GM21576 (cell line): ENCODE data around the gene NOTCH1.
"Not testable (repeated sequence)": the region's sequence is repeated elsewhere in the genome, so short reads cannot be mapped to it uniquely, and the experiment has no call there.

Source experiments
- ATAC-seq: cut with Tn5 transposase; IDR thresholded peaks from one replicate; pipeline ENCODE4 v1.9.1; 2021; ENCODE audit warnings: mild to moderate bottlenecking, moderate library complexity; ENCODE audit not compliant: unreplicated experiment

The NOTCH1 gene

DNA sequence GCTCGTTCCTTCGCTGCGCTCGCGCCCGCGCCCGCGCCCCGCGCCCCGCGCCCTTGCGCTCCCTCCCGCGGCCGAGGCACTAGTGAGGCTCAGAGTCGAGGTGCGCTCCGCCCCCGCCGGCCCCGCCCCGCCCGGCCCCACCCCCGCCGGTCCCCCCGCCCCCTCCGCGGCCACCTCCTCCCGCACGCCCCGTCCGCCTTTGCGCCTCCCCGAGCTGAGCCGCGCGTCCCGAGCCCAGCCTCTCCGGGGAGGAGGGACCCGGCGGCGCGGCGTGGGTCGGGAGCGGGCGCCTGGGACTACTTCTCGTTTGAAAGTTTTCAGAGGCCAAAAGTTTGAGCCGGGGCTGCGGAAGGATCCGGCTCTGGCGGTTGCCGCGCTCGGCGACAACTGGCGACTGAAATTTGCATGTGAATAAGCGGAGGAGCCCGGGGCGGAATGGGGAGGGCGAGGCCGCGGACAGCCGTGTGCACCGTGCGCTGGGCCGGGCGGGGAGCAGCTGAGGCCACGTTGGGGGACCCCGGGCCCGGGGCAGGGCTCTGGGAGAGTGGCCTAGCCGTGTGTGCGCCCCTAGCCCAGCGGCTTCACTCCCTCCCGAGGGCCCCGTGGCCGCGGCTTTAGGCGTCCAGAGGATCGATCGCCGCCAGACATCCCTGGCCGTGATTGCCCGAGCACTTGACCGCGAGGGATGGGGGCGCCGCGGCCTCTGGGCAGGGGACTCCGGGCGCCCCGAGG is at the start of gene NOTCH1:
Gene NOTCH1, minus strand, starts transcription at position 84 of the 732 bp plus-strand sequence. CDS start 262 bp downstream, outside the sequence.
- ATAC-seq = peak; percentile 60

DNA sequence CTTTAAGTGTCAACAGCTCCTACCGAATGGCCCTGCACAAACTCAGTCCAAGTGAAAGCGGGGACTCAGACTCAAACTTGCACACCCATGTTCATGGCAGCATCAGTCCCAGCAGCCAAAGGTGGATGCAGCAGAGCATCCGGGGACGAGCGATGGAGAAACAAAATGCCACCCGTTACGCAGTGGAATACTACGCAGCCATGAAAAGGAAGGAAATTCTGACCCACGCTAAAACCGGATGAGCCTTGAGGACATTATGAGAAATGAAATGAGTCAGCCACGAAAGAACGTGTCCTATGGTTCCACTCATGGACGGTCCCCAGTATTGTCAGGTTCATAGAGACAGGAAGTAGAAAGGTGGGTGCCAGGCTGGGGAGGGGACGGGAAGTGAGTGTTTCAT is 48.6 kb upstream of the NOTCH1 start:
- no peak for ATAC-seq

DNA sequence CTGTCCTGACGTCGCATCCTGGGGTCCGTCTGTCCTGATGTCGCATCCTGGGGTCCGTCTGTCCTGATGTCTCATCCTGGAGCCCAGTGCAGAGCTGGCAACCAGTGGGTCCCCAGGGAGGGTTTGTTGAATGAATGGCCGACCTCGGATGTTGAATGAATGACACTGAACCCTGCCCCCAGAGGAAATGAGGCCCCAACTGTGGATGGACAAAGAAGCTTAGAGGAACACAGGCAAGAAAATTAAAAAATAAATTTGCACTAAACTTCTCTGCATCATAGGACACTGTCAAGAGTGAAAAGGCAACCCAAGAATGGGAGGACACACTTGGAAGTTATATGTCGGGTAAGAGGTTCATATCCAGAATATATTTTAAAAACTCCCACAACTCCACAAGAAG is 47.7 kb upstream of the NOTCH1 start:
- no peak for ATAC-seq

DNA sequence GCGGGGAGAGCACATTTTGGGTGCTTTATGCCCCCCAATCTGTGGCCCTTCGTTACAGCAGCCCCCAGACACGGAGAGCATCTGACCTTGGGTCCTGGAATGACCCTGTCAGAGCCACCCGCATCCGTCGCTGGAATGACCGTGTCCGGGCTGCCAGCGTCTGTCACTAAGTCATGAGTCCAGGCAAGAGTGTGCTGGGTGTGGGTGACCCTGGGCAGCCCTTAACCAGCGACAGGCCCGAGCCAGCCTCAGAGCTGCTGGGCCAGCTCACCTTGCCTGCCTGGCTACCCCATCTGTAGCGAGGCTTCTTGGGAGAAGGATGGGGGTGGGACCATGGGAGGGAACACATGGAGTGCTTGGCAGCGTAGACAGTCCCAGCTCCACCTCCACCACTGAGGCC is 46.8 kb upstream of the NOTCH1 start:
- ATAC-seq = no peak

DNA sequence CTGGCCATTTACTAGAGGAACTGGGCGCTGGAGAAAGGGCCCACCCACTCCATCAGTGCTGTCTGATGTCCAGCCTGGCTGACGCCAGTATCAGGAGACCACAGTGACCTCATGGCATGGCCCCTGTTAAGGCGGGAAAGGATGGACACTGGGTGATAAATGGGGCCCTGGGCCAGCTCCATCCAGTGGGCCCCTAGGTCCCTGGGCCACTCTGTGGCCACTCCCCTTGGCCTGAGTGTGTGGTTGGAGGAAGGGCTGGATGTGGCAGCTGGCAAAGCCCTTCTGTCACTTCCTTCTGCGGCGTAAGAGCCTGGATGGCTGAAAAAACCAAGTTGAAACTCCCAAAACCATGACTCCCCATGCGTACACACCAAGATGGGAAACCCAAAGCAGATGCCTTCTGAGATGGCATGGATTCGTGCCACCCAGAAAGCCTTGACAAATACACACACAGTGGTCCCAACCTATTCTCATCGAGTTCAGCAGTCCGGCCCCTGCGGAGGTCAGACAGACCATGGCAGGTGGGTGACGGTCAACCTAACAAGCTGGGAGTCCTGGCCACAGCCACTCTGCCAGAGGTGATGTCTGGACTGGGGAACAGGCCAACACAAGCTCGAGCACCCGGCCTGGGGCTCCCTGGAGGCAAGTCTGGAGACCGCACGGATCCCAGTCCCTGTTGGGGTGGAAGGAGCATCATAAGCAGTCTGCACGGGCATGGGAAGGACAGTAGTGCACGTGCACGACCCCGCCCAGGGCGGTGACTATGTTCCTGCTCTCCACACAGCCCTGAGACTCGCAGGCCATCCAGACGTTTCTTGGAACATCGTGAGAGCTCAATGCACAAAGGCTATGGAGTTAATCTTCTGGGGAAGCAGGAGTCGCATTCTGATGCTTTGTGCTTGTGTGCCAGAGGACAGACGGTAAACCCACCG is 45.2 kb upstream of the NOTCH1 start:
- ATAC-seq = no peak

DNA sequence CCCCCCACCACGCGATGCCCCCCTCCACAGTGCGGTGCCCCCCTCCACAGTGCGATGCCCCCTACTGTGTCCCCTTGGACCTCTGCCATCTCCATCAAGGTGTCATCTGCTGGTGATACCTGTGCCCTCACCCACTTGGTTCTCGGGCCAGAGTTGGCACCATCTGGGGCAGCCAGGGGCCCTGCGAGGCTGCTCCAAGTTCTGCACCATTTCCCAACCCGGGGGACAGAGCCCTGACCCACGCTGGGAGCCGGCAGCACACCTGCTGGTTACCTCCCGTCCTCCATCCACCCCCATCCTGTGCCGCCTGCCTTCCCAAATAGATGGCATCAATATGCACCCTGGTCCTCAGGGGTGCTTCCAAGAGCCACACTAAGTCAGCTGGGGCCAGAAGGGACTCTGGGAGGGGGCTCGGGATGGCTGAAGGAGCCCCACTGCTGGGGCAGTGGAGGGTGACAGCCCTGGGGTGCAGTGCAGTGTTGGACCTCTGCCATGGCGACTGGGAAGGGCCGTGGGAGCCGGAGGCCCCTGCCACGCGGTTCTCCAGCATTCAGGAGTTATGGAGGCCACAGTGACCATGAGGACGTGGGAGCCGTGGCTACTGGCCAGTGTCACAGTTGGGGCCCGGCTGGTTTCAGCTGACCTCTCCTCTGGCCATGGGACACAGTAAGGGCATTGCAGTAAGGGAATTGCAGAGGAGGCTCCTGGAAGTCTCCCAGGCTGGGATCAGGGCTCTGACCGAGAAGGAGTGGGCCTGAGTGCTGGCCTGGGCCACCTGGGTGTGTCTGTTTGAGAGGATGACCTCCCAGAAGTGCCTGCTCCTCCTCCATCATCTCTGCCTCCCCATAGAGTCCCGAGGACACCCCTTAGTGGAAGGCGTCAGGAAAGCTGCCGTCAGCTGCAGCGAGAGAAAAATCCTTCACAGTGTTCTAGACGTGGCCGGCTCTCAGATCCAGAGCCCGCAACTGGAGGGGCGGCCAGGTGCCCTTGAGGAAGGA is 44.2 kb upstream of the NOTCH1 start:
- no peak for ATAC-seq

DNA sequence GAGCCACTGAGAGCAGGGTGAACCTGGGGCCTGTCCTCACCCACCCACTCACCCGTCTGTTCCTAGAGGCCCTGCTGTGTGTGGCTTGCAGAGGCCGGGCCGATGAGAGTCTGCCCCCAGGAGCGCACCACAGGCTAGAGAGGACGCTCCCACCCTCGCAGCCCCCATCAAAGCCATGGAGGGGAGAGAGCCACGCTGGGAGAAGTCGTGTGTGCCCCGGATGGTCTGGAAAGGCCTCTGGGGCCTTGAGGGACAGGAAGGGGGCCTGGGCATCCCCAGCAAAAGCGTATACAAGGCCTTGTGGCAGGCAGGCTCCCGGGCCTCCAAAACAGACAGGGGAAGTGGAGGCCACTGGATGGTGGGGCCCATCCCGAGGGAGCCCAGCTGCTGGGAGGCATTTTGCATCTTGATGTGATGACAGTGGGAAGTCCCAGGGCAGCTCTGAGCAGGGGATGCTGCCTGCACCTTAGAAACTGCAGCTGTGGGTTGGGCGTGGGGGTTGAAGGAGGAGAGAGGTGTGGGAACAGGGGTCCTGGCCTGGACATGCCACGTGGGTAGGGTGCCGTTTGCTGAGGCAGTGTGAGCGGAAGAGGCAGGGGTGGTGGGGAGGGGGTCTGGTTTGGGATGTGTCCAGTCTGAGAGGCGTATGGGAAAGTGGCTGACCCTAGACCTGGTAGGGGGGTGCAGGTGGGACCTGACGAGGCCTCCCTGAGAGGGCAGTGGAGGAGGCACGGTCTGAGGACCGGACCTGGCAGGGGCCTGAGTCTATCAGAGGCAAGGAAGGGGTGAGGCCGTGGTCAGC is 43.0 kb upstream of the NOTCH1 start:
- no peak for ATAC-seq

DNA sequence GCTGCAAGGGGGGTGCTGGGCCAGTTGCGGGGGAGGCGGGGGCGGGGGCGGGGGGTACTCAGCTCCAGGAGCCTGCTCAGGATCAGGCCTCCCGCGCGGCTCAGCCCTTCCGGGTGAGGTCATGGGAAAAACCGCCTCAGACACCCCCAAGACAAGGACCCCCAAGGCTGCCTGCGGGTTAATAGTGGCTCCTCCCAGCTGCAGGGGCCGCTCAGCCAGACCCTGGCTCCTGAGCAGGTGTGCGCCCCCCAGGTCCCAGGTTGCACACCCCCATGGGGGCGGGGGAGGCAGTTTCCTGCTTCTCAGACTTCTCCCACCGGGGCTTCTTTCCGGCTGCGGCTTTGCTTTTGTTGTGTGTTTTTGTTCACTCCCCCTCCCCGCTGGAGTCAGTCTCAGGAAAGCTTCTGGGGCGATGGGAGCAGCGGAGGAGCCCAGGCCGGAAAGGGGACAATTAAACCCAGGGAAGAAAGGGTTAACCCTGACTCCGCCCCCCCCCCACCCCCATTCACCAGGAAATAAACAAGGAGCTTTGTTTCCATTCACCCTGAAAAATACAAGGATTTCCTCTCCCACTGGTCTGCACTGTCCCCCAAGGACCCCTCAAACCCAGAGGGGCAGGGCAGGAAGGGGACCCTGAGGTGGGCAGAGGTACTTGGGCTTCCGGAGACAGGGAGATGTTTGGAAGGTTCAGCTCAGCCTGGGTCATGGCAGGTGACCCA is 42.3 kb upstream of the NOTCH1 start:
- ATAC-seq = no peak

DNA sequence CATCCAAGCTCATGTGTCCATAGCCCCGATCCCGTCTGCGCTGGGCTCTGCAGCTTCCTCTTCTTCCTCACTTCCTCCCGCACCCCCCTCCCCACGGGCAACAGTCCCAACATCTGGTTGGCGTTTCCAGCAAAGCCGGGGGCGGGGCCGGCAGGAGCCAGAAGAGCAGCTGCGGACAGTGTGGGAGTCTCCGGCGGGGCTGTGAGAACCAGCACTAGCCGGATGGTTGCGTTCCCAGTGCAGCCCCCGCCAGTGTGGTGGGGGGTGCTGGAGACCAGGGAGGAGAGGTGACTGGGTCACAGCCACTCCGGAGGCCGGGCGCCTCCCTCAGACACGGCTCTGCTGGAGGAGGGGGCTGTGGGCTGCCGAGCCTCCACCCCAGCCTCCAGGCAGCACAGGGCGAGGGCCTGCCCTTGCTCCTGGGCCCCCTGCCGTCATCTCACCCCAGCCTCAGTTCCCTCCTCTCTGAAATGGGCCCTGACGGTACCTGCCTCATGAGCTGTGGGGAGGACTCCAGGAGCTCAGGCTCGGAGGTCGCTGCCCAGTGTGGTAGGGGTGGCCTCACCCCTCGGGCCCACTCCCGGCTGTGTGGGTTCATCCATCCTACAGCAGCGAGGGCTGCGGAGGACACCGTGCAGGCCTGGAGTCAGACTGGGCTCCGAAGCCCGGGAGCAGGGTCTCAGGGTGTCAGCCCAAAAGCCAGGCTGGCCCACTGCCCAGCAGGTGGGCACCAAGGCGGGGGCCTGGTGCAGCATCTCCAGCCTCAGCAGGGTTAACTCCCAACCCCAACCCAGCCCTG is 41.5 kb upstream of the NOTCH1 start:
- ATAC-seq = no peak

DNA sequence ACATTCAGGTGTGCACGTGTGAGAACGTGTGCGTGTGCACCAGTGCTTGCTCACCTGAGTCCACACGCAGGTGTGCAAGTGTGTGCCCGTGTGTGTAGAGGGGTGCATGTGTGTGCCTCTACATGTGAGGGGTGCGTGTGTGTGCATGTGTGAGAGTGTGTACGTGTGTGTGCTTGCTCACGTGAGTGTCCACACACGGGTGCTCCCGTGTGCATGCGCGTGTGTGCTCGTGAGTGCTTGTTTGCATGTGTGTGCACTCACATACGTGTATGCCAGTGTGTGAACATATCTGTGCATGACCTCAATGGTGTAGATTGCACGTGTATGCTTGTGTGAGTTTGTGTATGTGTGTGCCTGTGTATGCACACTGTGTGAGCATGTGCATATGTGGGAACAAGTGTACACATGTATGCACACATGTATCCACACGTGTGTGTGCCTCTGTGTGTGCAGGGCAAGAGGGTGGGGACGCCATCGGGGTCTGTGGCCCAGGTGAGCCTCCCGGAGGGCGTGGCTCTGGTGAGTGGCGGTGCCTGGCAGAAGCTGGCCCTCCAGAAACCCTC is 40.6 kb upstream of the NOTCH1 start:
- ATAC-seq = no peak

DNA sequence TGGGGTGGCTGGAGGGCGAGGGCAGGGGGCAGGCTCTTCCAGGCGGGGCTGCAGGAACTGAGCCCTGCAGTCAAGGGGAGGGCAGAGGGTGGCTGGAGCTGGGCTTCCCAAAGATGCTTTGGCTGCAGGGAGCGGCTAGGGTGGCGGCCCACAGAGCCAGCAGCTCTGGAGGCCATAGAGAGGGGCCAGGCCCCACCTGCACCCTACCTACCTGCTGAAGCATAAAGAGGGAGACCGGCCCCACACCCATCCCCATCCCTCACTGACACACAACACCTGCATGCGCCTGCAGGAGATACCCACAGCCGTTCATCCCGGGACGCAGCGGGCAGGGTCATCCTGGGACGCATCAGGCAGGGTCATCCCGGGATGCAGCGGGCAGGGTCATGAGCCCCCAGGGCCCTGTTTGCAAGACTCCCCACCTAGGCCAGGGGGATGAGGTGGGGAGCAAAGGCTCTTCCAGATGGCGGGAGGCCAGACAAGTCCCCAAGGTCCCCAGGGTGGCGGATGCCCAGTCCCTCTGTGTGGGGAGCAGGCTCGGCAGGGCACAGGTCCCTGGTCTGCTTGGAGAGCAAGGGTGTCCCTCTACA is 39.8 kb upstream of the NOTCH1 start:
- ATAC-seq = no peak

DNA sequence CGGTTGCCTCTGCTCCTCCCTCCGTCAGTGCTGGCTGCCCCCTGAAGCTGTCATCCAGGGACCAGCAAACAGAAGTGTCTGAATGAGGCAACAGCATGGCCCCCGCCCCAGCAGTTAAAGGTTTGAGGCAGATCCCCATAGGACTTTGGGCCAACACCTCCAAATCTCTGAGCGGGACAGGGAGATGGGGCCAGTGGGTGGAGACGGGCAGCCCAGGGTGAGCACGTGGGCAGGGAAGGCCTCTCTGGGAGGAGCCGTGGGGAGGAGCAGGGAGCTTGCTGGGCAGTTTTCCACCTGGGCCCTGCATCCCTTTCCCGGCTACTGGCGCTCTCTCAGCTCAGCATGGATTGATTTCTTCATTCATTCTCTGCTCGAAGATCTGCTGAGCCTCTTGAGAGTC is 39.1 kb upstream of the NOTCH1 start:
- no peak for ATAC-seq

DNA sequence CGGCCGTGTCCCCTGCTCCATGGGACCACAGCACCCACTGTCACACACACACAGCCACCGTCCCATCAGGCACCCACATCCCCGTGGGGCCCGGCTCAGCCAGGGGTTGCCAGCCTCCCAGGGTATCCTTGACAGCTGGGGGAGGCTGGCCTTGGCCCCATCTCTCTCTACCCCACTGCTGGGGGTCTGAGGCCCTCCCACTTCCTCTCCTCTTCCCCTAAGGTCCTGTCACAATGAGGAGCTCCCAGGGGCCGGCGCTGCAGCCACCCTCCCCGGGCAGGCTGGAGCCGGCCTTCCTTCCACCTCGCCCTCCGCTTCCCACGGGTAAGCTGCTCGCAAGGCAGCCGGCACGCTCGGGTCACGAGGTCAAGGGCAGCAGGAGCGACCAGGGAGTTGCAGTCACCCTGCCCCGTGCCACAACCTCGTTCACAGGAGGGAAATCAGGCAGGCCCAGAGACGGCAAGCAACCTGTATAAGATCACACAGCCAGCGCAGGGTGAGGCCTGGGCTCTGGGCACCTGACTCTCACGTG is 38.6 kb upstream of the NOTCH1 start:
- no peak for ATAC-seq

DNA sequence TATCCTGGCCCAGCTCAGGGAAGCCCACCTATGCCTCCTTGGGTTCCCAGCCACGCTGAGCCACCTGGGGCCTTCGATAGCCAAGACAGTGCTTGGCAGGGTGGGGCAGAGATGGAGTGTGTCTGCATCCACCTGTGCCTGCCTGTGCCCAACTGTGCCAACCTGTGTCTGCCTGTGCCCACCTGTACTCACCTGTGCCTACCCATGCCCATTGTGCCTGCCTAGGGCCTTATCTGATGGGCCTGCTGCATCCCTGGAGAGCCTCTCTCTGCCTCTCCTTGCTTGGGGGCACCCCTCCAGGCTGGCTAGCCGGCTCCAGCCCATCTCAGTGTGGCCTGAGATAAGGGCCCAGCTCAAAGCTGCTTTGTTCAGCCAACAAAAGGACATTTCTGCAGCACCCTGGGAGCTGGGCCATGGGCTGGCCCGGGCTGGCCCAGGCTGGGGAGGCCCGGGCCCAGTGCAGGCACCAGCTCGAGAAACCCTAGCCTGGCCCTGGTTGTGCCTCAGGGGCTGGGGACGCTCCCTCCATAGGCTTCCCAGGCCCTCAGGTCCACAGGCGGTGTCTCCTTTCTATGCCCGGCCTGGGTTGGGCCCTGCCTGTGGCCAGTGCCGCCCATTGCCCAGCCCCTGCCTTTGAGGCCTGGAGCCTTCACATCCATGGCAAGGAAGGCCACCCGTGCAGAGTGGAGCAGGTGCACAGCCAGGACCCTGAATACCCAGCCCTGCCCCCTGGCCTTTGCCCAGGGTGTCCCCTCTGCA is 37.3 kb upstream of the NOTCH1 start:
- no peak for ATAC-seq

DNA sequence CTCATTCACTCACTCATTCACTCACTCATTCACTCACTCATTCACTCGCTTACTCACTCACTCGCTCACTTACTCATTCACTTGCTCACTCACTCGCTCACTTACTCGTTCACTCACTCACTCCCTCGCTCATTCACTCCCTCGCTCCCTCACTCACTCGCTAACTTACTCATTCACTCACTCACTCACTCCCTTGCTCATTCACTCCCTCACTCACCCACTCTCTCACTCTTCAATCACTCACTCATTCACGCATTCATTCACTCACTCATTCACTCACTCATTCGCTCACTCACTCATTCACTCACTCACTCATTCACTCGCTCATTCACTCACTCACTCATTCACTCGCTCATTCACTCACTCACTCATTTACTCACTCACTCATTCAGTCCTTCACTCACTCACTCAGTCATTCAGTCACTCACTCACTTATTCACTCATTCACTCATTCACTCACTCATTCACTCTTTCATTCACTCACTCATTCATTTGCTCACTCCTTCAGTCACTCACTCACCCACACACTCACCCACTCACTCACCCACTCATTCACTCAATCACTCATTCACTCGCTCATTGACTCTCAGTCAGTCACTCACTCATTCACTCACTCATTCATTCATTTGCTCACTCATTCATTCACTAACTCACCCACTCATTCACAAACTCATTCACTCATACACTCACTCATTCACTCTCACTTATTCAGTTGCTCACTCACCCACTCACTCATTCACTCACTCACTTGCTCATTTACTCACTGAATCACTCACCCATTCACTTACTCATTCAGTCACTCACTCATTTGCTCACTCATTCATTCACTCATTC is 36.0 kb upstream of the NOTCH1 start:
- ATAC-seq = no peak

DNA sequence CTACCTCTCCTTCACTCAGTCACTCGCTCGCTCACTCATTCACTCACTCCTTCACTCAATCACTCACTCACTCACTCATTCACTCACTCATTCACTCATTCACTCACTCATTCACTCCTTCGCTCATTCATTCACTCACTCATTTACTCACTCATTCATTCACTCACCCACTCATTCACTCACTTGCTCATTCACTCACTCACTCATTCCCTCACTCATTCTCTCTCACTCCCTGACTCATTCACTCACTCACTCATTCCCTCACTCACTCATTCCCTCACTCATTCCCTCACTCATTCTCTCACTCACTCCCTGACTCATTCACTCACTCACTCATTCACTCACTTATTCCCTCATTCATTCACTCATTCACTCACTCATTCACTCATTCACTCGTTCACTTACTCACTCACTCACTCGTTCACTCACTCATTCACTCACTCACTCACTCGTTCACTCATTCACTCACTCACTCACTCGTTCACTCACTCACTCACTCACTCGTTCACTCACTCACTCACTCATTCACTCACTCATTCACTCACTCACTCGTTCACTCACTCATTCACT is 33.9 kb upstream of the NOTCH1 start:
- ATAC-seq = not testable (repeated sequence)
